Lung (tissue), 12 donors: ENCODE results near the gene AMOTL2. TPM values are rescaled to one million over a fixed set of nuclear protein-coding genes. Genes with fewer than 3 reads are reported as not detected.

Experiments used
- ATAC-seq: fragments of 200-7000 bp; cut with Tn5 transposase; one replicate; pipeline ENCODE4 v1.9.1; 2020; ENCODE audit warnings: moderate number of reproducible peaks; ENCODE audit not compliant: insufficient read depth, low FRiP score
- DNase-seq, 3 donors: peaks; one replicate each; pipeline ENCODE4 v3.0.0-alpha.2; 2013 to 2017
- H3K27ac ChIP-seq, 2 donors: one replicate each; pipeline ENCODE4 v1.5.1; 2013; ENCODE audit warnings: mild to moderate bottlenecking in 2 of 2, moderate library complexity in 2 of 2, control low read depth in 1 of 2, inconsistent platforms in 1 of 2, low read depth in 1 of 2, low read length in 1 of 2
- H3K27me3 ChIP-seq, 3 donors: one replicate each; pipeline ENCODE4 v1.5.1; 2013; ENCODE audit warnings: low read length in 2 of 3; ENCODE audit not compliant: control insufficient read depth in 3 of 3, insufficient read depth in 3 of 3
- H3K36me3 ChIP-seq, 4 donors: one replicate each; pipeline ENCODE4 v1.5.1; 2013; ENCODE audit warnings: low read length in 4 of 4, mild to moderate bottlenecking in 1 of 4, moderate library complexity in 1 of 4; ENCODE audit not compliant: control insufficient read depth in 4 of 4, insufficient read depth in 4 of 4
- H3K4me1 ChIP-seq, 5 donors: one replicate each; pipeline ENCODE4 v1.5.1; 2013; ENCODE audit warnings: low read length in 5 of 5, mild to moderate bottlenecking in 2 of 5, moderate library complexity in 1 of 5; ENCODE audit not compliant: control insufficient read depth in 5 of 5, insufficient read depth in 5 of 5
- H3K4me3 ChIP-seq: one replicate; pipeline ENCODE4 v1.5.1; 2013; ENCODE audit warnings: mild to moderate bottlenecking, control low read depth, moderate library complexity
- H3K9ac ChIP-seq, 2 donors: one replicate each; pipeline ENCODE4 v1.5.1; 2013; ENCODE audit warnings: low read length in 2 of 2, control low read depth in 1 of 2; ENCODE audit not compliant: insufficient read depth in 1 of 2
- H3K9me3 ChIP-seq, 4 donors: one replicate each; pipeline ENCODE4 v1.5.1; 2013; ENCODE audit warnings: low read length in 3 of 4, mild to moderate bottlenecking in 1 of 4, moderate library complexity in 1 of 4; ENCODE audit not compliant: control insufficient read depth in 4 of 4, insufficient read depth in 3 of 4
- WGBS, 2 donors: extraction: QIAGEN DNeasy Blood & Tissue Kit; methylation state at CpG; one replicate each; pipeline ENCODE4 v1.1.7; 2013; 5-methylcytosine and 5-hydroxymethylcytosine counted together
- polyA plus RNA-seq, 2 donors: library from polyadenylated mRNA; stranded (reverse); fragments of 200-250 nt; gene quantifications; one replicate each; pipeline ENCODE4 v1.2.1, GENCODE V29; 2013
- total RNA-seq, 2 donors: library from RNA; depleted of rRNA in 1 of 2; stranded (reverse); fragments of >200 nt in 1 of 2; gene quantifications; one replicate each; pipeline ENCODE4 v1.2.1, GENCODE V29; 2014 to 2021
- TF ChIP-seq, protein P1 (sequence below): IDR thresholded peaks from 2 replicates; pipeline ENCODE4 v1.5.1; 2012; ENCODE audit warnings: mild to moderate bottlenecking; ENCODE audit errors: control extremely low read depth, extremely low read depth
- donor health status: control.
- donor health status: control.
- donor health status: Bipolar disorder and iron deficiency.
- donor health status: healthy.
- donor health status: DM: yes; HTN: yes; CAD: no.

Gene AMOTL2
- total and polyA plus RNA-seq, 4 donors, result 27.4 to 129 (median 75.9) TPM

- DNase-seq (peak; percentile 36 to 66 (median 55)), ATAC-seq (no peak)
- TF ChIP-seq, protein P1, sequence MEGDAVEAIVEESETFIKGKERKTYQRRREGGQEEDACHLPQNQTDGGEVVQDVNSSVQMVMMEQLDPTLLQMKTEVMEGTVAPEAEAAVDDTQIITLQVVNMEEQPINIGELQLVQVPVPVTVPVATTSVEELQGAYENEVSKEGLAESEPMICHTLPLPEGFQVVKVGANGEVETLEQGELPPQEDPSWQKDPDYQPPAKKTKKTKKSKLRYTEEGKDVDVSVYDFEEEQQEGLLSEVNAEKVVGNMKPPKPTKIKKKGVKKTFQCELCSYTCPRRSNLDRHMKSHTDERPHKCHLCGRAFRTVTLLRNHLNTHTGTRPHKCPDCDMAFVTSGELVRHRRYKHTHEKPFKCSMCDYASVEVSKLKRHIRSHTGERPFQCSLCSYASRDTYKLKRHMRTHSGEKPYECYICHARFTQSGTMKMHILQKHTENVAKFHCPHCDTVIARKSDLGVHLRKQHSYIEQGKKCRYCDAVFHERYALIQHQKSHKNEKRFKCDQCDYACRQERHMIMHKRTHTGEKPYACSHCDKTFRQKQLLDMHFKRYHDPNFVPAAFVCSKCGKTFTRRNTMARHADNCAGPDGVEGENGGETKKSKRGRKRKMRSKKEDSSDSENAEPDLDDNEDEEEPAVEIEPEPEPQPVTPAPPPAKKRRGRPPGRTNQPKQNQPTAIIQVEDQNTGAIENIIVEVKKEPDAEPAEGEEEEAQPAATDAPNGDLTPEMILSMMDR, result no peak
- 68 to 84% methylated on average over 7 of the region's 7 CpGs for WGBS, 2 donors
- H3K27ac ChIP-seq, result peak overlapping the region in 1 of 2 donors; percentile 78
- H3K27me3 ChIP-seq, result no peaks in the 10 kb centered on the region
- no peaks in the 10 kb centered on the region for H3K9me3 ChIP-seq
- peaks cover 12 to 51% (median 39%) of the 10 kb centered on the region in 5 donors for H3K4me1 ChIP-seq
- H3K4me3 ChIP-seq, result no peak overlapping the region
- H3K9ac ChIP-seq, result no peak overlapping the region
- peaks cover 15 to 39% (median 26%) of the 10 kb centered on the region in 4 donors for H3K36me3 ChIP-seq
Observed at GRCh38 chr3:134353831-134354611, 20.2 kb downstream of the AMOTL2 start.

GRCh38 chr3:134353171-134353825 is 20.9 kb downstream of the AMOTL2 start:
- Histone ChIP-seq H3K9ac (no peak overlapping the region), H3K4me1 (peaks cover 9 to 55% (median 33%) of the 10 kb centered on the region in 5 donors), H3K27me3 (no peaks in the 10 kb centered on the region), H3K4me3 (no peak overlapping the region), H3K36me3 (peaks cover 9 to 32% (median 20%) of the 10 kb centered on the region in 4 donors), H3K9me3 (no peaks in the 10 kb centered on the region), H3K27ac (peak overlapping the region in 1 of 2 donors; percentile 78)
- TF ChIP-seq, protein P1, result no peak
- WGBS, 2 donors, result 69 to 85% methylated on average over 8 of the region's 8 CpGs
- DNase-seq, result no peak
- no peak for ATAC-seq

GRCh38 chr3:134352031-134352671 is 22.1 kb downstream of the AMOTL2 start:
- TF ChIP-seq, protein P1, result no peak
- peak; percentile 4 for ATAC-seq
- peaks cover 9 to 20% (median 15%) of the 10 kb centered on the region in 4 donors for H3K36me3 ChIP-seq
- DNase-seq, result no peak
- no peak overlapping the region for H3K4me3 ChIP-seq
- no peaks in the 10 kb centered on the region for H3K27me3 ChIP-seq
- H3K27ac ChIP-seq, result peak overlapping the region in 1 of 2 donors; percentile 73
- no peak overlapping the region for H3K9ac ChIP-seq
- H3K4me1 ChIP-seq, result peaks cover 4 to 50% (median 21%) of the 10 kb centered on the region in 5 donors
- no peaks in the 10 kb centered on the region for H3K9me3 ChIP-seq
- 68 to 83% methylated on average over 4 of the region's 4 CpGs for WGBS, 2 donors
